C4-2B (cell line): ENCODE measurements around the gene KRTAP5-9.

Experiments used
- ZFX ChIP-seq: fragments of 450-650 bp; IDR thresholded peaks from 2 replicates; pipeline ENCODE4 v1.6.1; 2017
- TF ChIP-seq, protein P1 (sequence below): fragments of 450-650 bp; conservative IDR thresholded peaks from 2 replicates; pipeline ENCODE4 v1.5.1; 2017; ENCODE audit warnings: mild to moderate bottlenecking

DNA sequence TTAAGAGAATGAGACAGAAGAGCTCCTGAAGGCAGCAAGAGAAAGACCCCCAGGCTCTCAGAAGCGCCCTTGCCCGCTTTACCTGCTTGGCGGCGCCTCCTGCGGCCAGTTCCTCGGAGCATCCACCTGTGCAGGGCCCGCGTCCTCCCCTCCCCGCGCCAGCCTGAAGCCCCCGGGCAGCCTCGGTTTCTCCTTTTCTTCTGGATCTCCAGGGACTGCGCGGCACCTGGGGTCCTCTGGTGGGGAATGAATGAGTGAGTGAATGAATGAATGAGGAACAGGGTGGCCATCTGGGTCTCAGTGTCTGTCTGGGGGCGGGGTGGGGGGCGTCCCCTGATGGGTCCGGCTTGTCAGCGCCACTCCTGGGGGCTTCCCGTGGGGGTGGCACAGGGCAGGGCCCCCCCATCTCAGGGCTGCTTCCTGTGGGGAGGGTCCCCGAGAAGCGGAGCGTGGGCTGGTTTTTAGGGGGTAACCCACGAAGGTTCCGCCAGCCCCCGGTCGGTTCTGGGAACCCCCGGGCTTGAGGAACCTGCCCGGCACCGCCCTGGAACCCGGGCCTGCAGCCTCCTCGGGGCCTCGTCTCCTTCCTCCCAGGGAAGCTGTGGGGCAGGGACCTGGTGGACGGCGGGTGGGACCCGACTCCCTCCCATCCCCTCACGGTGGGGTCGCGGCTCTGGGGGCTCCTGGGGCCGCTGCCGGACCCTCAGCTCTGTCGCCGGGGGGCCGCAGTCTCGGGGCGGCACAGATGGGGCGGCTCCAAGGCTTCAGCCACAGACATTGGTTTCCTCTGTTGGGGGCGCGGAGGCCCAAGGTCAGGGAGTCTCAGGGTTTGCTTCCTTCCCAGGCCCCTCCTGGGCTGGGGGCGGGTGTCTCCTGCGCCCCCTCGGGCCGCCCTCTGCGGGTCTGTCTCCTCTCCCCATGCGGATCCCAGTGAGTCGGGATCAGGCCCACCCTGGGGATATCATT is 29.4 kb upstream of the KRTAP5-9 start:
- TF ChIP-seq, protein P1, sequence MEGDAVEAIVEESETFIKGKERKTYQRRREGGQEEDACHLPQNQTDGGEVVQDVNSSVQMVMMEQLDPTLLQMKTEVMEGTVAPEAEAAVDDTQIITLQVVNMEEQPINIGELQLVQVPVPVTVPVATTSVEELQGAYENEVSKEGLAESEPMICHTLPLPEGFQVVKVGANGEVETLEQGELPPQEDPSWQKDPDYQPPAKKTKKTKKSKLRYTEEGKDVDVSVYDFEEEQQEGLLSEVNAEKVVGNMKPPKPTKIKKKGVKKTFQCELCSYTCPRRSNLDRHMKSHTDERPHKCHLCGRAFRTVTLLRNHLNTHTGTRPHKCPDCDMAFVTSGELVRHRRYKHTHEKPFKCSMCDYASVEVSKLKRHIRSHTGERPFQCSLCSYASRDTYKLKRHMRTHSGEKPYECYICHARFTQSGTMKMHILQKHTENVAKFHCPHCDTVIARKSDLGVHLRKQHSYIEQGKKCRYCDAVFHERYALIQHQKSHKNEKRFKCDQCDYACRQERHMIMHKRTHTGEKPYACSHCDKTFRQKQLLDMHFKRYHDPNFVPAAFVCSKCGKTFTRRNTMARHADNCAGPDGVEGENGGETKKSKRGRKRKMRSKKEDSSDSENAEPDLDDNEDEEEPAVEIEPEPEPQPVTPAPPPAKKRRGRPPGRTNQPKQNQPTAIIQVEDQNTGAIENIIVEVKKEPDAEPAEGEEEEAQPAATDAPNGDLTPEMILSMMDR = no peak
- TF ChIP-seq ZFX = no peak
